ENCODE measurements around the gene ABHD12.

Gene ABHD12

GRCh38 chr20:25380945-25381614 lies 9.6 kb downstream of the ABHD12 start:
- DNase-seq, result no peak

- no peak for DNase-seq
These were observed 11.5 kb downstream of the ABHD12 start for GRCh38 chr20:25378884-25379733.

DNA sequence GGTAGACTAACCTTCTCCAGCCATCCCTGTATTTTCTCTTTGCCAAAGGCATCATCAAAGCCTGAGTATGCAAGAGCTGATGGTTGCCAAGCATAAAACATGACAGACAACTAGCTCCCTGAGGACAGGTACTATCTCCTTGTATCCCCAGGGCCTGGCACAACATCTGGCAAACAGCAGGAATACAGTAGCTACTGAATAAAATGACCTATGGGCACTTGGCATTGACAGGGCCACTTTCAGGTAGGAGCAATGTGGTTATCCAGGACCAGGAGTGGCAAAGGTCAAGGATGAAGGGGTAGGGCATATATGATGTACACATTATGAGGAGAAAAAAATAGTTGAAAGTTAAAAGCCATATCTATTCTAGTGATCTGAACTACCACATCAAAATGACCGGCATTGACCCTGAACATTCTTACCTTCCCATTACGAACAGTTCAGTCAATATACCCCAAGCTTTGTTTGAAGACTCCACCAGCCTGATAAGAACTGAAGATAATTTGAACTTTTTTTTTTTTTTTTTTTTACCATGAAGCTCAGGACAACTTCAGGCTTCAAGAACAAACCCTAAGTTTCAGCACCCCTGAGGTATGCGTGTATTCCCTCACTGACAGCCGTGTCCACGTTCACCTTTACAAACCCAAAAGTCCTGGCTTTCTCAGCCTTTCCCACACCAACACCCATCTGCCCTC lies 12.3 kb downstream of the ABHD12 start:
- no peak for DNase-seq

DNA sequence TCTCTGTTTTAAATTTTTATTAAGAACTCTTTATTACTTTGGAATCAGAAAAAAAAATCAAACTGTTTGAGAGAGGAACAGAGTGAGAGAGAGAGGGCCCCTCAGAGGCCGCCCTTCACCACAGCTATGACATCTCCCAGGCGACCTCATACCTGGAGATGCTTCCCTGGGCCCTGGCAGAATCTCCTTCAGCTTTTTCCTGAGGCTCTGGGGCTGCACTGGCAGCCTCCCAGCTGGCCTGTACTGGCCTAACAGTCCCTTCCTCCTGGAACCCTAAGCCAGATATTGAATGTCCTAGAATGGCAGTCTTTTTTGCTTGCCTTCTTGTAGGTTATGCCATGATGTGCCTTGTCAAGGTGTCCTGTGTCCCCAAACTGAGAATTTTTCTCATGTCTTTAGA lies 13.7 kb downstream of the ABHD12 start:
- DNase-seq, result no peak

GRCh38 chr20:25376236-25376635 lies 14.4 kb downstream of the ABHD12 start:
- DNase-seq, result no peak

- DNase-seq, result no peak
These were observed 15.8 kb downstream of the ABHD12 start for GRCh38 chr20:25374842-25375241.

DNA sequence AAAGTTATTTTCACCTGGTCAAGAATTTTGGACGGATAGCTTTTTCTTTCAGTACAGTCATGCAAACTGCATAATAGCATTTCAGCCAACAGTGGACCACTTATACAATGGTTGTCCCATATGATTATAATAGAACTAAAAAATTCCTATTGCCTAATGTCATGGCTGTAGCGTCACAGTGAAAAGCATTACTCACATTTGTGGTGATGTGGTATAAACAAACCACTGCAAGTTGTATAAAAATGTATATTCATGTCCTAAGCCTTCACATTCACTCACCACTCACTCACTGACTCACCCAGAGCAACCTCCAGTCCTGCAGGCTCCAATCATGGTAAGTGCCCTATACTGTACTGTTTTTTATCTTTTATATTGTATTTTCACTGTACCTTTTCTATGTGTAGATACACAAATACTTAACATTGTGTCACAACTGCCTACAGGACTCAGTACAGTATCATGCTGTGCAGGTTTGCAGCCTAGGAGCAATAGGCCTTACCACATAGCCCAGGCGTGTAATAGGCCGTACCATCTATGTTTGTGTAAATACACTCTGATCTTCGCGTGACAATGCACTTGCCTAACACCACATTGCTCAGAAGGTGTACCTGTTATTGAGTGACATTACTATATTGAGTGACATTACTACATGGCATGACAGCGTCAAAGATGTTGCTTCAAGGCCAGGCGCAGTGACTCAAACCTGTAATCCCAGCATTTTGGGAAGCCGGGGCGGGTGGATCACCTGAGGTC lies 17.9 kb downstream of the ABHD12 start:
- DNase-seq, result no peak

GRCh38 chr20:25369971-25370370 lies 20.7 kb downstream of the ABHD12 start:
- DNase-seq, result no peak

DNA sequence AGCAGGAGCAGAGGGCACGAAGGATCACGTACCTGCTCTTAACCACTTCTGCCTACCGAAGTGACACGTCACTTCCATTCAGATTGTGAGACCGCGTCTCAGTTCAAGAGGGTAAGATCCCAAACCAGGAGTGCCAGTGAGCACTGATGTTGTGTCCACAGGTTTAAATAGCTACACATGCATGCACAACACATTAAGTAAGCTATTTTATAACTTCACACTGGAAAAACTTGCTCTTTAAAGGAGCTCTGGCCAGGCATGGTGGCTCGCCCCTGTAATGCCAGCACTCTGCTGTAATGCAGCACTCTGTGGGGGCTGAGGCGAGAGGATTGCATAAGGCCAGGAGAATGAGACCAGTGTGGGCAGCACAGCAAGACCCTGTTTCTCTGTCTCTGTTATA lies 21.1 kb downstream of the ABHD12 start:
- DNase-seq, result no peak

- DNase-seq, result no peak
These were observed 21.7 kb downstream of the ABHD12 start for GRCh38 chr20:25368976-25369375.

DNA sequence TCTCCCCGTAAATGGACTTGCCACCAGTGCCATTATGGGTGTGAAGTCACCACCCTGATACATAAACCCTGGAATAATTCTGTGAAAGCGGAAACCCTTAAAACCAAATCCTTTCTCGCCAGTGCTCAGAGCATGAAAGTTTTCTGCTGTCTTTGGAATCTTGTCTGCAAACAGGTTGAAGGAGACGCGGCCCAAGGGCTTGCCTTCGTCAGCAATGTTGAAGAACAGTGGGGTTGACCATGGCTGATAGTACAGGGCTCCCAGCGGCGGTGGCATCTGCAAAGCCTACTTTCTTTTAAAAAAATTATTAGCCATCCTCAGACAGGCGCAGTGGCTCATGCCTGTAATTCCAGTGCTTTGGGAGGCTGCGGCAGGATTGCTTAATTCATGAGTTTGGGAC lies 22.1 kb downstream of the ABHD12 start:
- DNase-seq, result no peak

DNA sequence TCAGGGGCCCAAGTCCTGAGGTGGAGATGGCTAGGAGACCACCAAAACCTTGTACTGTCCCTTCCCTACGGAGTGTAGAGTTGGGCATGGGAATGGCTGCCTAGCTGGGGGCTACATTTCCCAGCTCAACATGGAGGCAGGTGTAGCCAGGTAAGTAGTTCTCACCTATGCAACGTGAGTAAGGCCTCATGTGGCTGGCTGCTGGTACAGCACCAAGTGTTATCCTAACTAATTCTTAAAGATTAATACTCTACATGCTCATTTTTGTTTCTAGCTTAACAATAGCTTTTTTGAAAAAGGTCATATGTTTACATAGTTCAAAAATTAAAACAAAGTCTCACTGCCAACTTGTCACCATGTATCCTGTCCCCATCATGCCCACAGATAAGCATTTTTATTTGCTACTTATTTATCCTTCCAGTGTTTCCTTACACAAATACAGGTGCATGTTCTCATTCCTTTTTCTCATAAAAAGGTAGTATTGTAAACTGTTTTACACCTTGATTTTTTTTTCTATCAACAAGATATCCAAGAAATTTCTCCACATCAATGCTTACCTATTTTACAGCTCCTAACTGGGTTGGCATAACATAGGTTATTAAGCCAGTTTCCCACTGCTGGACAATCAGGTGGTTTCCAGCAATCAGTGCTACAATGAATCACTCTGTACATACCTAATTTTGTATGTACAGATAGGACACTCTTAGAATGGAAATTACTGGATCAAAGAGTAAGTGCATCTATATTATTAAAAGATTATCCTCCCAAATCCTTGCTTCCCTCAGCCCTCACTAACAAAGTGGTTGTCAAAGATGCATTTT lies 25.5 kb downstream of the ABHD12 start:
- no peak for DNase-seq

GRCh38 chr20:25364180-25364788 lies 26.4 kb downstream of the ABHD12 start:
- DNase-seq, result no peak

- no peak for DNase-seq
These were observed 29.4 kb downstream of the ABHD12 start for GRCh38 chr20:25361287-25361683.

GRCh38 chr20:25360631-25361286 lies 29.9 kb downstream of the ABHD12 start:
- no peak for DNase-seq

DNA sequence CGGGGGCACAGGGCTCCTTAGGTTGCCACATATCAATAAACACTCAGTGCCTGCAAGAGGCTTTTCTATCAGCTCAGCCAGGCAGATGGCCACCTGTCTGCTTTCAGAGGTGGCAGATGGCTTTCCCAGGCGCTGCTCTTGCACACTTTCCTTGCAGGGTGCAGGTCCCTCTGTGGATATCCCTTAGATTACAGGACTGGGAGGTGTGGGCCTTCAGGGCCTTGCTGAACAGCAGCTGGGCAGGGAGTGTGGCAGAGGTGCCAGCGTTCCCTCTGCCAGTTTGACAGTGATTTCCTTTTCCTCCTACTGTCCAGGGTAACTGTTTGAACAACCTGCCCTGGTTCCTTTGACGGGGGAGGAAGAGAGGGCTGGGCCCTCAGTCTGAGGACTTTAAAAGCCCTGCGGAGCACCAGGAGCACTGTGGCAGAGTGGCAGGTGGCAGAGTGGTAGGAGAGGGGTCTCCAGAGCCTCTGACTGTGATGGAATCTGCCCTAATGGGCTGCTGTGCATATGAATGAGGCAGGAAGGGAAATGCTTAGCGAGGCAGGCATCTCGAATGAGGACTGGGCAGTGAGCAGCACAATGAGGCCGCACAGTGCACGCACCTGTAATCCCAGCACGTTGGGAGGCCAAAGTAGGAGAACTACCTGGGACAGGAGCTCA lies 34.2 kb downstream of the ABHD12 start:
- DNase-seq, result no peak

GRCh38 chr20:25355866-25356265 lies 34.8 kb downstream of the ABHD12 start:
- DNase-seq, result no peak

GRCh38 chr20:25355011-25355595 lies 35.5 kb downstream of the ABHD12 start:
- no peak for DNase-seq

DNA sequence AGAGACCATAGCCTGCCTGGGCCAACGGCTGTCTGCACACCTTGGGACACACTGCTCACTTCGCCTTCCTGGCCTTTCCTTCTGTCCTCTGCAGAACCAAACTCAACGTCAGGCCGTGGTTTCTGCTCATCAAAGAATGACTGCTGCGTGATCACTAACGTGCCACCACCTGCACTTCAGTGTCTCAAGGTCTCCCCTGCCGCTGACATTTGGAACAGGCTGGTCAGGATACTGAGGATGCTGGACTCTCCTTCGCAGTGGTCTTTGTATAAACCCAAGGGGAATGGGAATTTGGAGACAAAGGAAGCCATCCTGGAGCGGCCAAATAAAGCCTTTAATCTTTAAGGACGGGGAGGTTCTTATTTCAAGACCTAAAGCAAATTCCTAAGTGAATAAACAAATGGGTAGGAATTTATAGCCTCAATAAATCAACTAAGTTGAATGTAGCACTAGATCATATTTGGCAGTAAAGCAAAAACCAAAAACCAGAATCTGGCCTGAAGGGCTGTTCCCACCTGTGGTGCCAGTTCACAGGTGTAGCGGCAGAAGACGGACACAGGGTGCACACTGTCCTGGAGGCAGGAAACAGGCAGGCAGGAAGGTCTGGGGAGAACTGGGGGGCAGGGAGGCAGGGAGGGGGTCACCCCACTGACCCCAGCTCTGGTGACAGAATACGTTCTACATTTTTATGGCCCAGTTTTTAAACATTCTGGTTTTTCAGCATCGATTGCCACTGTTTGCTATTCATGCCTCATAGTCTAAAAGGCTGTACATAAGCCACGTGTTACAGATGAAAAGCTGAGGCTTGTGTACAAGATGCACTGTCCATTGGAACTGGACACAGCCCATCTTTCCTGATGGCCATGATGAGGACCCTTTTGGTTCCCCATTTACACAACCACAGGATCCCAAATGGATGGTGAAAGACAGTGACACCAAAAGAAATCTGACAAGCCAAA lies 36.6 kb downstream of the ABHD12 start:
- no peak for DNase-seq
